Myocyte (in vitro differentiated cells): ENCODE data around the gene SLC17A9. TPM values are rescaled to one million over a fixed set of nuclear protein-coding genes. Genes with fewer than 3 reads are reported as not detected.

Experiments
- DNase-seq: peaks from one replicate; pipeline ENCODE4 v3.0.0-alpha.2; 2012; ENCODE audit warnings: low read depth
- total RNA-seq: library from RNA; depleted of rRNA; stranded (reverse); fragments of >200 nt; gene quantifications from 2 replicates; pipeline ENCODE4 v1.2.3, GENCODE V29; 2014

SLC17A9 gene
- total RNA-seq, 1 donor from 2014 or later, result not detected

GRCh38 chr20:63000036-63000435 lies 47.5 kb downstream of the SLC17A9 start:
- DNase-seq, result no peak

DNA sequence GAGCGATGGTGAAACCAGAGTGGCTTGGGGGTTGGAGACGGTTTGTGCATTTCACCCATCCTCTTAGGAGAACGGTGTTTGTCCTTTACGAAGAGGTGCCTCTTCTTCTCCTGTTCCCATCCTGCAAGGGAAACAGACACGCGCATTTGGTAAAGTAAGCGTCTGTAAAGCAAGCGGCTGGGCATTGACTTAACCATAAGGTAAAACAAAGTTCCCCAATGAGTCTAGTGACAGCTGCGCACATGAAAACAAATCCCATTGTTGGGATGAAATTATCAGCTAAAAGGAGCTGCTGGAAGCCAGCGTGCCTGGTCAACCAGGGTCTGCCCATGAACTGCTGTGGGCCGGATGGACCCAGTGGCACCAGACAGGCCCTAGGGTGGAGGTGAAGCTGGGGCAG lies 48.4 kb downstream of the SLC17A9 start:
- no peak for DNase-seq

GRCh38 chr20:63002511-63002910 lies 50.0 kb downstream of the SLC17A9 start:
- DNase-seq, result no peak

GRCh38 chr20:63003546-63003945 lies 51.0 kb downstream of the SLC17A9 start:
- no peak for DNase-seq

GRCh38 chr20:63004607-63005364 lies 52.3 kb downstream of the SLC17A9 start:
- DNase-seq, result no peak

DNA sequence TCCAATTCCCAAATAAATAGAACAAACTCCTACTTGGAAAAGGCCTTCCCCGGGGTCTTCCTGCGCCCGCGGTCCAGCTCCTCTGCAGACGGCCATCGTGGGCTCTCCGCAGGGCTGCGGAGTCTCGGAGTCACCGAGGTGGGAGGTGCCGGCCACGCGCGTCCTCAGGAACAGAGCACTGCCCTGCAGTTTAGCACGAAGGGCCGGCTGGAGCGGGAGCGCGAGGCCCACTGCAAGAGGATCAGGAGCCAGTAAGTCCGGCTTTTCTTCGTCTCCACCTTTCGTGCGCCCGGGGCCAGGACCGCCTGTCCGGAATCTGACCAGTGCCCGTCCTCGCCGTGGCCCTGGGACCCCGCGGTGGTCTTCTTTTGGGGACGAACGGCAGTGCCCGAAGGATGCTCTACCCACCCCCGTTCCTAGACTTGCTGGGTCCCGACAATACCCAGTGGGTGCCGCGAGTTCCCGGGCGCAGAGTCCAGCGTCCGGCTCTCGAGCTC lies 52.9 kb downstream of the SLC17A9 start:
- DNase-seq, result no peak

DNA sequence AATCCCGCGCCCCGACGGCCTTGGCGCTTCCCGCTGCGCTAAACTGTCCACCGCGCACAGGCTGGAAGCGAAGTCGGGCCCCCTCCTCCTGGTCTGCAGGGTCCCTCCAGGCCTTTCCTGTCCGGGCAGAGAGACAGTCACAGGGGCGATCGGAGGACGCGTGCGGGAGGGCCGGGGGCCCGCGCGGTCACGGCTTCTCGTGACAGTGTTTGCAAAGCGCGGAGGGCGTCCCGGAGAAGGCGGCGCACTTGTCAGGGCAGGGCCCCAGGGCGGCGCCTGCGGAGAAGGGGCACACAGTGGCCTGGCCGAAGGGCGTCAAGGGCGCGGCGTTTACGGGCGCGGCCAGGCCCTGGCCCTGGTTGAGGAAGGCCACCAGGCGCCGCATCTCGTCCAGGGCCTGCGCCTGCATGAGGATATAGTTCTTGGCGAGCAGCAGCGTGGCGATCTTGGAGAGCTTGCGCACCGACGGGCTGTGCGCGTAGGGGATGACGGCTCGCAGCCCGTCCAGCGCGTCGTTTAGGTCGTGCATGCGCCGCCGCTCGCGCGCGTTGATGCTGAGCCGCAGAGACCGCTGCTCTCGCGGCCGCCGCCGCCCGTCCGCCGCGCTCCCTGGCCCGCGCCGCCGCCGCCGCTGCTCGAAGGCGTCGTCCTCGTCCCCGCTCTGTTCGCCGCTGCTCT lies 53.5 kb downstream of the SLC17A9 start:
- no peak for DNase-seq

DNA sequence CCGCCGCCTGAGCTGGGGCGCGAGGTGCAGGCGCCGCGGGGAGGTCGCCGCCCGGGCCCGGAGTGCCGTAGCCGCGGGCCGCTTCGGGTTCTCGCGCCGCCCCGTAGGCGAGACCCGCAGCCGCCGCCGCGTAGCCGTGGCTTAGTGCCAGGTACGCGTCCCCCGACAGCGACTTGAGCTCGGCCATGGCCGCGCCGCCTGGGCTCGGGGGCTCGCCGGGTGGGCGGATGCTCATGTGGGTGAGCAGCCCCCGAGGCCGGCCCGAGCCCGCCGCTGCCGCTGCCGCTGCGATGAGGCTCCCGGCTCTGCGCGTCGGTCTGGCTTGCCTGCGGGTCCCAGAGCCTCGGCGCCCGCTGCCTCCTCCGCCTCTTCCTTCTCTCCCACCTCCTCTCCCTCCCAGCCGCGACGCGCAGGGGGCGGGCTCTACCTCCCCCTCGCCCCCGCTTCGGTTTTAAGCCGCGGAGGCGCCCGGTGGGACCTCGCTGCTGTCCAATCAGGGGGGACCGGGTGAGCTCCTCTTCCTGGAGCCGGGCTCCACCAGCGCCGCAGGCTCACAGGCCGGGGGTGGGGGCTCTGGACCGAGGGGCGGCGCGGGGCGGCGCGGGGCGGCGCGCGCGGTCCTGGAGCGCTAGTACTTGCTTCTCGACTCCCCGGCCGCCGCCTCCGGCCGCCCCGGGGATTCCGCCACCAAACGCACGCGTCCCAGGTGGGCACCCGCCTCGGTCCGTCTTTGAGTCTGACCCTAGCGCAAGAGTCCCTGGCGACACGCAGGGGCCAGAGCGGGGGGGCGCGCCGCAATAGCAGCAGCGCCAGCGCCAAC lies 54.2 kb downstream of the SLC17A9 start, which contains the start of gene BHLHE23:
Gene BHLHE23 (minus strand): TSS at position 425 of the 820 bp plus-strand sequence. CDS start 190 bp downstream, at position 235.
- no peak for DNase-seq

- no peak for DNase-seq
These were observed 54.8 kb downstream of the SLC17A9 start for GRCh38 chr20:63007360-63007645.

DNA sequence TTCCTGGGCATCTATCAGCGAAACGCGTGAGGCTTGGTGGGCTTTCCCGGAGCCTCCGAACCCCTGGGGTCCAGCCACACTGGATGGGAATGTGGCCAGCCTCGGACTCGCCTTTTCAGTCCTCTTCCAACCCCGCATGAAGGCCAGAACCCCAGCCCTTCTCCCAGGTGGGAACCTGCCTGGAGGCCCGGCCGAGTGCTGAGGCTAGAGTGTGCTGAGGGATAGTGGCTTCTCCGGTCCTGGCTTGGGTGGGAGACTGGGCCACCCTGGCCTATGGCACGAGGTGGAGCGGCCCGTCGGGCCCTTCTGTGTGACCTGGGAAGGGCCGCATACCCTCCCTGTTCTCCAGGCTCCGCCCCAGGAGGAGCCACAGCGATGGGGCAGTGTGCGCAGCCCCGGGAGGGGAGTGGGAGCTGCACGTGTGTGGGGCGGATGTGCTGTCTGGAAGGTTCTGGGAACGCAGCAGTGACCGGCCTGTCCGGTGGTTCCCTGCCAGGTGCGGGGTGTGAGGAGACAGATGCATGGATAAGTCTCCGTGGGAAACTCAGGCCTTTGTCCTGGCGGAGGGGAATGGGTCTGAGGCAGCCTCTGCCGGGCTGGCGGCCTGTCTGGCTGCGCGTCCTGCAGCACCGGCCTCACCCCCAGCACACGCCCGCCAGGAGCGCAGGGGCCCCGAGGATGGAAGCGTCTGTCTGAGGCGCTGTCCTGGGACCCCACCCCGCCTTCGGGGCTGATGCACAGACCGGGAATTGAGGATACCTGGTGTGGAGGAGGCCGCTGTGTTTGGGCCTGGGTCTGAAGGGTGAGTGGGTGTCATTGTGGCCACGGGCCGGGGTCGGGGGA lies 55.4 kb downstream of the SLC17A9 start:
- DNase-seq, result no peak

DNA sequence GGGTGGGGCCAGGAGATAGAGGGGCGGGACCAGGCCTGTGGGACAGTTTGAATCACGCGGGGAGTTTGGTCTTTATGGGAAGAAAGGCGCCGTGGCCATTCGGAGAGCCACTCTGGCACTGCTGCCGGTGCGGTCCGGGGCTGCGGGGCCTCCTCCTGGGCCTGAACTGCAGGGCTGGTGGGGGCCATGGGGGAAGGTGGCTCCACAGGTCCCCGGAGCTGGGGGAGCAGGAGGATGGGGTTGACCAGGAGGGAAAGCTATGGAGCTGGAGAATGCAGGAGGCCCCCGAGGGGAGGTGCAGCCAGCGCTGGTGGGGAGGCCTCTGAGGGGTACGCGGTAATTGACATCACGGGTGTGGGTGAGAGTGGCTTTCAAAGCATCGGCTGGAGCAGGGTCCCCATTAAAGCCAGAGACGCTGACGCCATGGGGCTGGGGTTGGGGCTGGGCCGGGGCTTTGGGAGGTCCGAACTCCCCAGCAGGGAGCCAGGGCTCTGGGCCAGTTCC lies 56.1 kb downstream of the SLC17A9 start:
- no peak for DNase-seq

- DNase-seq, result peak; percentile 69
These were observed 56.8 kb downstream of the SLC17A9 start for GRCh38 chr20:63009045-63009961.

DNA sequence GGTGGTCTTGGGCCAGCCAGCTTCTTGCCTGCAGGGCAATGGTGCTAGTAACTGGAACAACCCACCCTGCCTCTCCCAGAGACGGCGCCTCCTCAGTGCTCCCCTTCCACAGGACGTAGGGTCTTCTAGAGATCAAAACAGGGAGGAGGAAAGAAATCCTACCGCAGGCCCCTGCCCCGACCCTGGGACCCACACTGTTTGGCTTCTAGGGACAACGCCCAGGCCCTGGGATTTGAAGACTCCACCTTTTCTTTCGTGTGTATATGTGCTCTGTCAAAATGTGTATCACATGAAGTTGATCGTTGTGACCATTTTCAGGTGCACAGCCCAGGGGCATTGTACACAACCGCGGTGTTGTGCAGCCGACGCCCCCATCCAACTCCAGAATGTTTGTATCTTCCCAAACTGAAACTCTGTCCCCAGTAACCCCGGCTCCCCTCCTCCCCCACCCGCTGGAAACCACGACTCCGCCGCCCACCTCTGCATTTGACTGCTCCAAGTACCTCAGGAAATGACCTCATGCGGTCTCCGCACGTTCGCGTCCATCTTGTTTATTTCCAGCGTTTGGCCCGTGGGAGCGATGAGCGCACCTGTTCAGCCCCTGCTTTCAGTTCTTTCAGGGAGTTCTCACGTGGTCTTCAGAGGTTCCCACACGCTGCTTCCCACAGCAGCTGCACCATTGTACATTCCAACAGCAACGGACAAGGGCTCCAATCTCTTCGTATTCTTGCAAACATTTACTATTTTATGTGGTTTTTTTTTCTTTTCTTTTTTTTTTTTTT lies 57.7 kb downstream of the SLC17A9 start:
- peak; percentile 91 for DNase-seq

- DNase-seq, result peak; percentile 59
These were observed 59.3 kb downstream of the SLC17A9 start for GRCh38 chr20:63011798-63012197.

DNA sequence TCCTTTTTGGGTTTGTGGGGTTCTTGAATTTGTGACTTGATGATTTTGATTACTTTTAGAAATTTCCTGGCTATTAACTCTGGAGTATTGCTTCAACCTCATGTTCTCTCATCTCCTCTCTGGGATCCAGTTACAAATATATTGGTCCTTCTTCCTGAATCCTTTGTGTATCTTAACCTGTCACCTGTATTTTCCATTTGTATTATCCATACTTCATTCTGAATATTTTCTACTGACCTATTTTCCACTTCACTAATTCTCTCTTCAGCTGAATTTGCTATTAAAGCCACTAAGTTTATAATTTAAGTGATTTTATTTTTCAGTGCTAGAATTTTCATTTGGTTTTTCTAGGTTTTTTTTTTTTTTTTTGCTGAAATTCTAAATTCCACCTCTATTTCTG lies 60.7 kb downstream of the SLC17A9 start:
- DNase-seq, result no peak

DNA sequence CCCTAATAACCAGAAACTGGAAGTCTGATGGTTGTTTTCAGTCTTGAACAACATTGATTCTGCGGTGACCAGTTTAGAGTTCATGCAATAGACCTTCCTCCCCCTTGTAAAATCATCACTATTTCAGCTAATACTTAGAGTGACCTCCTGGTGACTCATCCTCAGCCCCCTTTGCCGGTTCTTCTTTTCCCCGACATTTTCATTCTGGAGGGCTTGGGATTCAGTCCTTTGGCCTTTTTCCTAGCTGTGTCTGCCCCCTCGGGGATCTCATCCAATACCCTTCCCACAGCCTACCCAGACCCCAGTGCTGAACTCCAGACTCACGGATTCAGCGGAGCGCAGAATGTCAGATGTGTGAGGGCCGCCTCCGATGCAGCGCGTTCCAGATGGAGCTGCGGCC lies 61.8 kb downstream of the SLC17A9 start:
- DNase-seq, result no peak

DNA sequence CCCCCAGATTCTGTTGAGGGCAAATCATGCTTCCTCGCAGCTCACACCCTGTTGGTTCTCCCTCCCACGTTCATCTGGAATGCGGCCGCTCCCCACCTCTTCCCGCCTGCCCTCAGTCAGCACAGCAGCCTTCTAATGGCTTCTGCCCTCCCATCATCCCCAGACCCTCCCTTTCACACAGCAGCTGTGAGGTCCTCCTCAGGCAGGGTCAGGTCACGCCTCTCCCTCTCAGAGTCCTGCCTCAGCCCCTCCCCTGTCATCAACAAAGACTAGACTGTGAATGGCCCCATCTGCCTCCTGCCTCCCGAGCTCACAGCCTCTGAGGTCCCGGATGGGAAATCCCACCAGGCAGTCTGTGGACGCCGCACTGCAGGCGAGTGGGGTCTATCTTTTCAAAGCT lies 62.2 kb downstream of the SLC17A9 start:
- DNase-seq, result peak; percentile 54

DNA sequence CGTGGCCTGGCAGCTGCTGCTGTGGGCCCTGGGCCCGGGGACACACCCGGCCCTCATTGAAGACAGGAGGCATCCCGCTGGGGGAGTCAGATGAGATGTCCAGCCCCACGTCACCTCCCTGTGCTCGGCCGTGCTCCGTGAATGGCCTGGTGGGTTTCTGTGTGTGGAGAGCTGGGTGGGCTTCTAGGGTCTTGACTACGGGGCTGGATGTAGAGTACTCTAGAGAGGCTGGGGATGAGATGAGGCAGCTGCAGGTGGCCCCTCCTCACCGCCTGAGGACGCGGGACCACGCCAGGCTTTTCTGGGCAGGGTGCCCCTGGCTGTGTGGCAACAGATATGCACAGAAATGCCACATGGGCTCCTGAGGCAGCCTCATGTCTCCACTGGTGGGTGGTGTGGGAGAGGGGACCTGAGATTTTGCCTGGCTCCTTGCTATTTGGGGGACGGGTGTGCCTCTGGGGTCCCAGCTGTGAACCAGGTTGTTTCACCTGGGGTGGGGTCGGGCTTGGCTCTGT lies 62.7 kb downstream of the SLC17A9 start:
- no peak for DNase-seq
